SU-DHL-6 (cell line): ENCODE results near the gene FOXA1.

Experiments used
- CTCF ChIP-seq: fragments of 200-600 bp; sonication (generic); IDR thresholded peaks from one replicate; pipeline ENCODE4 v1.5.1; 2017; ENCODE audit warnings: antibody characterized with exemption, mild to moderate bottlenecking, low read length, moderate library complexity; ENCODE audit not compliant: insufficient read depth, poor library complexity, severe bottlenecking
- EZH2phosphoT487 ChIP-seq: fragments of 200-600 bp; sonication (generic), shearing (Covaris generic); conservative IDR thresholded peaks from 2 replicates; pipeline ENCODE4 v1.6.1; 2018; ENCODE audit warnings: mild to moderate bottlenecking, antibody characterized with exemption, low read length, moderate library complexity, mixed read lengths

- TF ChIP-seq CTCF (no peak), EZH2phosphoT487 (no peak)
These were observed 10.6 kb downstream of the FOXA1 start for GRCh38 chr14:37584211-37585100.
